ENCODE results near the gene POFUT1.

DNA sequence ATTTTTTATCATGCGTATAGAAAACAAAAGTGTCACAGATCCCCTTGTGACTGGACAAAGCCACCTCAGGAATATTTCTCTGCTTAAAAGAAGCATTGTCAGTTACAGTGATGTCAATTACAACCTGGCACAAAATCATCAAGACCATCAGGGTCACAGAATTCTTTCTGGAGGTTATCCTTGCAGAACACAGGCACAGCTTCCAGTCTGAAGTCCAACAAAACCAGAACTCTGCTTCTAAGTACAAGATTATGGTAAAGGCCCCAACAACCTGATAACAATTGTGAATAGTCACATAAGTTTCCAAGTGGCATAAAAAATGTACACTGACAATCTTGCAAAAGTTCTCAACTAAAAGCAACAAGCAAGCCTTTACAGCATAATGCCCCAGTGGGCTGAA, 21.2 kb upstream of the POFUT1 start:
- TF ChIP-seq, protein P1, sequence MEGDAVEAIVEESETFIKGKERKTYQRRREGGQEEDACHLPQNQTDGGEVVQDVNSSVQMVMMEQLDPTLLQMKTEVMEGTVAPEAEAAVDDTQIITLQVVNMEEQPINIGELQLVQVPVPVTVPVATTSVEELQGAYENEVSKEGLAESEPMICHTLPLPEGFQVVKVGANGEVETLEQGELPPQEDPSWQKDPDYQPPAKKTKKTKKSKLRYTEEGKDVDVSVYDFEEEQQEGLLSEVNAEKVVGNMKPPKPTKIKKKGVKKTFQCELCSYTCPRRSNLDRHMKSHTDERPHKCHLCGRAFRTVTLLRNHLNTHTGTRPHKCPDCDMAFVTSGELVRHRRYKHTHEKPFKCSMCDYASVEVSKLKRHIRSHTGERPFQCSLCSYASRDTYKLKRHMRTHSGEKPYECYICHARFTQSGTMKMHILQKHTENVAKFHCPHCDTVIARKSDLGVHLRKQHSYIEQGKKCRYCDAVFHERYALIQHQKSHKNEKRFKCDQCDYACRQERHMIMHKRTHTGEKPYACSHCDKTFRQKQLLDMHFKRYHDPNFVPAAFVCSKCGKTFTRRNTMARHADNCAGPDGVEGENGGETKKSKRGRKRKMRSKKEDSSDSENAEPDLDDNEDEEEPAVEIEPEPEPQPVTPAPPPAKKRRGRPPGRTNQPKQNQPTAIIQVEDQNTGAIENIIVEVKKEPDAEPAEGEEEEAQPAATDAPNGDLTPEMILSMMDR (IDR thresholded peaks at IDR 0.05; ENCODE audit: insufficient read depth, low read depth, low read length): no peak
- TF ChIP-seq EZH2 (IDR thresholded peaks at IDR 0.05; ENCODE audit: insufficient read depth, low read length): no peak

All from astrocyte (in vitro differentiated cells and primary cell).